ENCODE data around the gene GSG1L. TPM values are rescaled to one million over a fixed set of nuclear protein-coding genes. Genes with fewer than 3 reads are reported as not detected.

Gene GSG1L
- total RNA-seq, 4 donors from 2014 or later: not detected

DNA sequence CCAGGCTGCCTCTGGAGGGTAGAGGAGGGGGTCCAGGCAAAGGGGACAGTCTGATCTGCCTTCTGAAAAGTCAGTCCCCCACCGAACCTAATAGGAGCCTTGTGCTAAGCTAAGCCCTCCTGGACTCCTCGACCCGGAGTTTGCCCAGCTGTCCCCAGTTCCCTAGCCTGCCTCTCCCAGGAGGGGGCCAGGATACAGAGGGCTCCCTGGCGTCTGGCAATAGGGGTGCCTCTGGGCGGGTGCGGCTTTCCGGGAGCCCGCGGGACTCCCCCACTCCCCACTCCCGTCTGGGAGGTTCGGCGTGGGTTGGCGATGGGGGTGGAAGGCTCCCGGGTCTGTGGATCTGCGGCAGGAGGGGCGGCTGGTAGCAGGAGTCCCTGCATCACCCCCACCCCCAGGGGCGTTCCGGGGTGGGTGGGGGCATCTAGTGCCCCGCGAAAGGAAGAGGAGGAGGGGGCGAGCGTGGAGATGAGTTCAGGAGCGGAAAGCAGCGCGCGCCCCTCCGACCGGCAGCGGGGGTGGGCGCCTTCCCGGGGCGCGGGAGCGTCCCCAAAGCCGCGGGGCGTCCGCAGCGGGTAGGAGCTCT lies 1.2 kb downstream of the GSG1L start:
- no peak for TF ChIP-seq CTCF (IDR thresholded peaks at IDR 0.05; ENCODE audit: low read depth)

- no peak for TF ChIP-seq CTCF (IDR thresholded peaks at IDR 0.05; ENCODE audit: low read depth)
Observed at GRCh38 chr16:28061352-28062101, 2.0 kb downstream of the GSG1L start.

DNA sequence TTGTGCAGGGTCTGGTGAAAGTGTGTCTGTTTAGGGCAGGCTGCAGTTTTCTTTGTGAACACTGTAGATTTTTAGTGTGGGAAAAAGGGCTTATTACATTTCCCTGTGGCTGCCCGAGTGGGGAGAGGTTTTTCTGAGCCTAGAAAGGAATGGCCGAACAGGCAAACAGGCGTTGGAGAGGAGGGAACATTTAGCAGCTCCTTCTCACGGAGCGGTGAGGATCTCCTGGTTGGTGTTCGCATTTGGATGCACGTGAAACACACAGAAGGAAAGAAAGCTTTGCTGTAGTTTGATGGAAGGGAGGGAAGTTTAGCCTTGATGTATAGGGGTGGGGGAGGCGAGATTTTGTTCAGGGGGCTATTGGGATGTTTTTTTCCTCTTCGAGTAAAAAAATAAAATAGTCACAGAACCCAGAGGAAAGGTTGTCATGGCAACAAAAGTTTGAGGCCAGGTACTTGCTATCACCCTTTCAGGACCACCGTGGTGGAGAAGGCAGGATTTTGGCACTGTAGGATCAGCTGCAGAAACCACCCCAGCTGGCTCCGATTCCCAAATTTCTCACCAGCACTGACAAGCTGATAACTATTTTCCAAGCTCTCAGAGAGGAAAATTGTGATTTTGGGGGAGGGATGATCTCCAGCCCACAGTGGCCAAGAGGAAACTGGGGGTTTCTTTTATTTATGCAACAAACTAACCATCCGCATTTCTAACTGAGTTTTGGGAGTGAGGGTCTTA lies 3.5 kb downstream of the GSG1L start:
- no peak for TF ChIP-seq CTCF (IDR thresholded peaks at IDR 0.05; ENCODE audit: low read depth)

DNA sequence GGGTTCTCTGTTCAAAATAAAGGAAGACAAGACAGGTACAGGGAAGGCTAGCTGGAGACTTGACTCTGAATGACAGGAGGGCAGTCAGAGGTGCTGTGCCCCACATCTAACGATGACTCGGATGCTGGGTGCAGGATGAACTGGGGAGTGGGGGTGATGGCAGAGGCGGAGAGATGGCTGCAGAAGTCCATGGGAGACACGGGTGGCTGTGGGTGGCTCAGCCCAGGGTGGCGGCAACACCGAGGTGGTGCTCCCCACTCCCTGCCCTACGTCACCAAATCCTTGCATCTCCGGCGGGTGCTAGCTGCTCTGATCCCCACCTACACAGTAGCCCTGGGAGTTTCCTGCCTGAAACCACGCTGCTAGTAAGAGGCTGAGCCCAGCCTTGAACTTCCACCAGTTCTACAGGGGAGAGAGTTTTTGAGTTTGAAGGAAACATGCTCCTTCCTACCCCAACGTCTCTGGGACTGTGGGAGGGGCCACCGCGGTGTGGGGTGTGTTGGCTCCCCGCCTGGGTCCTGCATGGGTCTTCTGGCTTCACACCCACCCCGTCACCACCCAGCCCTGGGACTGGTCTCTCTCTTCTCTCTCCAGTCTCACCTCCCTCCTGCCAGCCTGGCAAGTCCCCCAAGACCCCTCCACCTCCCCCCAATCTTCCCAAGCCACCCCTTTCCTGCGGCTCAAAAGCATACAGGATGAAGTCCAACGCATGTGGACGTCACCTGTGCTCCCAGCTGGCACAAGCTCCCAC lies 4.5 kb downstream of the GSG1L start:
- no peak for TF ChIP-seq CTCF (IDR thresholded peaks at IDR 0.05; ENCODE audit: low read depth)

- TF ChIP-seq CTCF (IDR thresholded peaks at IDR 0.05; ENCODE audit: low read depth): no peak
Observed at GRCh38 chr16:28057949-28058348, 5.6 kb downstream of the GSG1L start.

DNA sequence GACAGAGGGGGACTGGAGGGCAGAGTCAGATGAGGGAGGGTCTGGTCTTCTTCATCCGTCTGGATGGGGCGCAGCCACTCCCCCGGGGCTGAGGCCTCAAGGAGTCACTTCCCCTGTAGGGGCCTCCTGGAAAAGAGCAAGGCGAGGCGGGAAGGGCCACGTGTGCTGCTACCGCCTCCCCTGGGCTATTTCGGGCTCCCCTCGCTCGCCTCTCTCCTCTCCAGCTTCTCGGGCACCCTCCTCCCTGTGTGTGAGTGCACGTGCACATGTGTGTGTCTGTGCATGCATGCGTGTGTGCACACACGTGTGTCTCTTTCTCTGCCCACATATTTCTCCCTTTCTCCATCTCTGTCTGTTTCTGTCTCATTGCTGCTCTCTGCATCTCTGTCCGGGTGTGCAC lies 10.1 kb downstream of the GSG1L start:
- no peak for TF ChIP-seq CTCF (IDR thresholded peaks at IDR 0.05; ENCODE audit: low read depth)
